GM13977 (cell line): ENCODE data around the gene APBA1.

Experiments
- DNase-seq: peaks from one replicate; pipeline ENCODE4 v3.0.0; 2012; ENCODE audit warnings: low spot score
- in situ Hi-C: fragments of 300-500 bp; cut with MboI; formaldehyde crosslinking; loops from one replicate; pipeline ENCODE4 v1.12.0; 2022; ENCODE audit warnings: low sequenced_read_pairs, low pct_unique_long_range_greater_than_20kb, mixed read lengths, inconsistent platforms; ENCODE audit not compliant: unreplicated experiment
- TF ChIP-seq, protein P1 (sequence below): IDR thresholded peaks from 2 replicates; pipeline ENCODE4 v1.5.1; 2012; ENCODE audit warnings: mild to moderate bottlenecking, control low read depth; ENCODE audit not compliant: insufficient read depth; ENCODE audit errors: extremely low read depth, missing control alignments

The APBA1 gene

GRCh38 chr9:69579760-69580581 is 92.2 kb downstream of the APBA1 start:
- TF ChIP-seq, protein P1, sequence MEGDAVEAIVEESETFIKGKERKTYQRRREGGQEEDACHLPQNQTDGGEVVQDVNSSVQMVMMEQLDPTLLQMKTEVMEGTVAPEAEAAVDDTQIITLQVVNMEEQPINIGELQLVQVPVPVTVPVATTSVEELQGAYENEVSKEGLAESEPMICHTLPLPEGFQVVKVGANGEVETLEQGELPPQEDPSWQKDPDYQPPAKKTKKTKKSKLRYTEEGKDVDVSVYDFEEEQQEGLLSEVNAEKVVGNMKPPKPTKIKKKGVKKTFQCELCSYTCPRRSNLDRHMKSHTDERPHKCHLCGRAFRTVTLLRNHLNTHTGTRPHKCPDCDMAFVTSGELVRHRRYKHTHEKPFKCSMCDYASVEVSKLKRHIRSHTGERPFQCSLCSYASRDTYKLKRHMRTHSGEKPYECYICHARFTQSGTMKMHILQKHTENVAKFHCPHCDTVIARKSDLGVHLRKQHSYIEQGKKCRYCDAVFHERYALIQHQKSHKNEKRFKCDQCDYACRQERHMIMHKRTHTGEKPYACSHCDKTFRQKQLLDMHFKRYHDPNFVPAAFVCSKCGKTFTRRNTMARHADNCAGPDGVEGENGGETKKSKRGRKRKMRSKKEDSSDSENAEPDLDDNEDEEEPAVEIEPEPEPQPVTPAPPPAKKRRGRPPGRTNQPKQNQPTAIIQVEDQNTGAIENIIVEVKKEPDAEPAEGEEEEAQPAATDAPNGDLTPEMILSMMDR = no peak
- no peak for DNase-seq
- in situ Hi-C loops = no loop called here

GRCh38 chr9:69579032-69579758 is 93.0 kb downstream of the APBA1 start:
- TF ChIP-seq, protein P1 = no peak
- in situ Hi-C loops = no loop called here
- DNase-seq = no peak

- DNase-seq = no peak
- TF ChIP-seq, protein P1 = no peak
- in situ Hi-C loops = no loop called here
Observed at GRCh38 chr9:69578026-69578425, 94.1 kb downstream of the APBA1 start.

DNA sequence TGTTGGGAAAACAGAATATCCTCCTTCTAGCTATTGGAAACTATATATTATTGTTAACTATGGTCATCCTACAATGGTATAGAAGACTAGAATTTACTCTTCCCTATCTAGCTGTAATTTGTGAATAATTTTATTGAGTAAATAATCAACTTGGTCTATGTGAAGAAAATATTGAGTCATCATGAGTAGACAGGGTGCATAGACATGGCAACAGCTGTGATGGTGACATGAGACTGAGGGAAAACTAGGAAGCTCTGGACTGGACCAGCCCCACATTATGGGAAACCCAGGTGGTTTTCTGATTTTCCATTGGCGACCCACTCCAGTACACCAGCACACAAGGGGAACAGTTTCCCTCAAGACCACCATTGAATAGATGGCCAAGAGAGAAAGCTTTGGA is 95.0 kb downstream of the APBA1 start:
- no peak for DNase-seq
- in situ Hi-C loops = no loop called here
- TF ChIP-seq, protein P1 = no peak

GRCh38 chr9:69574057-69574456 is 98.1 kb downstream of the APBA1 start:
- TF ChIP-seq, protein P1 = no peak
- DNase-seq = no peak
- in situ Hi-C loops = no loop called here

- TF ChIP-seq, protein P1 = no peak
- no peak for DNase-seq
- in situ Hi-C loops = no loop called here
Observed at GRCh38 chr9:69573651-69574050, 98.5 kb downstream of the APBA1 start.
